Activated CD4-positive, alpha-beta T cell treated with anti-CD3 and anti-CD28 coated beads for 1 hour (primary cell): Measurements from ENCODE around the gene RAB3IL1.
A peak's percentile ranks its signal among the peaks of the same experiment; 100 is the strongest.
"Not testable (repeated sequence)": the region's sequence is repeated elsewhere in the genome, so short reads cannot be mapped to it uniquely, and the experiment has no call there.

Source experiments
- DNase-seq: peaks from one replicate; pipeline ENCODE4 v3.0.0-alpha.2; 2020

Gene RAB3IL1

DNA sequence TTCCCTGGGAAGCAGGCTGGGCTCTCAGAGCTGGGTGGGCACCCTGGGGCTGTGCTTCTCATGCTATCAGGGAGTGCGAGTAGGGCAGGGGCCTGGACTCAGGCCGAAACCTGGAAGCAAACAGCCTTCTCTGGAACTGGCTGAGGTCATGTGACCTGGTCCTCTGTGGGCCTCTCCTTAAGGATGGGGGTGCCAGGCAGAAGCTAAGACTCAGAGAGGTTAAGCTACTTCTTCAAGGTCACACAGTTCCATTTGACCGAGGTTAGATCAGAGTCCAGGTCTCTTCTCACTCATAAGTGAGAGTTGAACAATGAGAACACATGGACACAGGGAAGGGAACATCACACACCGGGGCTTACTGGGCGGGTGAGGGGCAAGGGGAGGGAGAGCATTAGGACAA lies 33.4 kb downstream of the RAB3IL1 start:
- DNase-seq: no peak

DNA sequence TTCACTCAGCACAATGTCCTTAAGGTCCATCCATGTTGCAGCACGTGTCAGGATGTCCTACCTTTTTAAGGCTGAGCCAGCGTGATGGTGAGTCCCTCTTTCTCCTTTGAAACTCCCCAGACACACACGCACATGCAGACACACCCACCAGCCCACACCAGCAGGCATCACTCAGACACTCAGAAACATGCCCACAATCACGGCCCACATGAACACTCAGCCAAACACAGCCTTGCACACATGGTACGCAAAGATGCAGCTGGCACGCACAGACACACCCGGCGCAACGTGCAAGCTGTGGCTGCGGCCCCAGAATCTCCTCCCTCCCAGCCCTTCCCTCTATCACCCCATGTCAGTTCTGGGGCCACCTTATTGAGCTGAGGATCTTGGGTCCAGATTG lies 34.0 kb downstream of the RAB3IL1 start:
- no peak for DNase-seq

GRCh38 chr11:61882879-61883278 lies 34.5 kb downstream of the RAB3IL1 start:
- DNase-seq: no peak

GRCh38 chr11:61882267-61882666 lies 35.1 kb downstream of the RAB3IL1 start:
- not testable (repeated sequence) for DNase-seq

DNA sequence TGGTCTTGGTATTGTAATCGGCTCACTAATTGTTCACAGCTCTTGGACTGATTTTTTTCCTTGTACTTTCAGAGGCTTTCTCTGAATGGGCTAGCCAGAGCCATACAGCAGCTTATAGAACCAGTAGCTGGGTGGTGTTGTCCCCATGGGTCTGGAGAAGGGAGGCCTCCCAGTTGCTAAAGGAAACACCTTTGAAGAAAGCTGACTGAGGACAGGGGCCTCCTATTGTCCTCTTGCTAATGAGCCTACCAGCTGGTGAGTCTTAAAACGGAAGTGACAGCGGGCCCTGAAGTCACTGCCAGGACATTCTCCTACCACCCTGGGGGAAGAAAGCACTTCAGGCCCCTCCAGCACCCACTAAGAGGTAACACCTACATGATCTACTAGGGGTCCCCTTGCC lies 36.0 kb downstream of the RAB3IL1 start:
- no peak for DNase-seq

DNA sequence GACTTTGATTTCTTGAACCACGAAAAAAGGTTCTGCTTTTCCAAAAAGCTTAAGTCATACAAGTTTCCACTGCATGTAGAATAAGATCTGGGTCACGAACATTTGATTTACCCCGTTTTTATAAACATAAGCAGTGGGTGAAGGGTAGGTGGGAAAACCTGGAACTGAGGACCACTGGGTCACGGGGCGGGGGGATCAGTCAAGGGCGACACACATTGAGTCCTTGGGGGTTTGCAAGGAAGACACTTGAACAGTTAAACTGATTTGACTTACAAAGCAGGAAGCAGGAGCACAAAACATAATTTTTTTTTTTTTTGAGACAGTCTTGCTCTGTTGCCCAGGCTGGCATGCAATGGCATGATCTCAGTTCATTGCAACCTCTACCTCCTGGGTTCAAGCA lies 36.9 kb downstream of the RAB3IL1 start:
- no peak for DNase-seq

GRCh38 chr11:61880031-61880430 lies 37.3 kb downstream of the RAB3IL1 start:
- DNase-seq: no peak

- DNase-seq: no peak
Measured at GRCh38 chr11:61879152-61879551, 38.2 kb downstream of the RAB3IL1 start.

DNA sequence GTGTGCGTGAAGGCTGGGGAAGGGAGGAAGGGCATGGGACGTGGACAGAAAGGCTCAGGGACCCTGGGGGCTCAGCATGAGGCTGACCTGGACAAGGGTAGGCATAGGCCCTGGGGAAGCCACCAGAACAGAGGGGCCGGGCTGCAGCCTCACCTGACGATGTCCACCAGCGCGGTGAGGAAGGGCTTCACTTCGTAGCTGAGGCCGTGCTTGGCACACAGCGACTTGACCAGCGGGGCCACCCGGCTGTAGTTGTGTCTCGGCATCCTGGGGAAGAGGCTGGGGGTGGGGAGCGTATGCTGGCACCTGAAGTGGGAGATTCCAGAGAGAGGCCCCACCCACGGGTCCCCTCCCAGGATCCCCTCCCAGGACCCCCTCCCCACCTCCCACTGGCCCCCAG lies 41.7 kb downstream of the RAB3IL1 start:
- no peak for DNase-seq

GRCh38 chr11:61874853-61875252 lies 42.5 kb downstream of the RAB3IL1 start:
- no peak for DNase-seq

DNA sequence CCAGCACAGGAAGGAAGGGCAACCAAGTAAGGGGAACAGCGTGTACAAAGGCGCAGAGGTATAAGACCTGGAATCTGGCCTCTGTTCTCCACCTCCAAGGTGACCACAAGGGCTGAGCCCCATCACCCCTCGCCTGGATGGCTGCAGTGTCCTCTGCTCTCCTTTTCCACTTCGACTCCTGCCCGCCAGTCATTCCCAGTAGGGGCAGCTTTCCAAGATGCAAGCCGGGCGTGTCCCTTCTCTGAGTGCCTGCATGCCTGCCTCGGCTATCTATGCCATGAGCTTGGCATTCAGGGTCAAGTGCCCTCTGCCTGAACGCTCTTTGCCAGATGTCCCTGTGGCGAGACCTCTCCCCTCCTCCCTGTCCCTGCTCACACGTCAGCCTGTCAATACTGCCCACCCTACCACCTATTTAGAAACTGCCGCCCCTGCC lies 43.0 kb downstream of the RAB3IL1 start:
- DNase-seq: no peak

DNA sequence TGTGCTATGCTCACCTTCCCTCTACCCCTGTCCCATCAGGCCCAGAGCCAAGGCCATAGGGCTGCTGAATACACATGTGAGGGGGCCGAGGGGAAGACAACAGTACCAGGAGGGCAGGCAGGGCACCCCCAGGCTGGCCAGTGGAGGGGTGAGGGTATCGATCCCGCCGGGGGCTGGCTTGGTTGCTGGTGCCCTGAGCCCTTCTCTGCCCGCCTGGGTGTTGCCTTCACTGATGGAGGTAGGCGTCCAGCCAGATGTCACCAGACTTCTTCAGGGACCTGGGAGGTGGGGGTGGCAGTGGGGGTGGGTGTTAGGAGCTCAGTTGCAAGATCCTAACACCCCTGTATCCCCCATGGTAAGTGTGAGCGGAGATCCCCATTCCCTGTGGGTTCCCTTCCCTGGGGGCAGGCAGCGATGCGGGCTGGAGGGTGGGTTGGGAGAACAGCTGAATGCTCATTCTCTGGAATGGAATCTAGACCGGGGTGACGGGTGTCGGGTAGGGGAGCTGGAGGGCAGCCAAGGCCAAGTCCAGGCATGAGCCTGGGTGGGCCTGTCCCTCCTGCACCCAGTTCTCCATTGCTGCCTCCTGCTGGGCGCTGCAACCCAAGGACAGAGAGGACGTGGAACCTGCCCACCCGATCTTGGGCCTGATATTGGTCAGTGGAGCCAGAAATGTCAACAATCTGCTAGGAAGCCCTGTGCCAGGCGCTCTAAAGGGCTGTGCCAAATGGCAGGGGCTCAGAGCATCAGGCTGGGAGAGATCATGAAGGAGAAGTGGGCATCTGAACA lies 43.6 kb downstream of the RAB3IL1 start:
- DNase-seq: no peak

DNA sequence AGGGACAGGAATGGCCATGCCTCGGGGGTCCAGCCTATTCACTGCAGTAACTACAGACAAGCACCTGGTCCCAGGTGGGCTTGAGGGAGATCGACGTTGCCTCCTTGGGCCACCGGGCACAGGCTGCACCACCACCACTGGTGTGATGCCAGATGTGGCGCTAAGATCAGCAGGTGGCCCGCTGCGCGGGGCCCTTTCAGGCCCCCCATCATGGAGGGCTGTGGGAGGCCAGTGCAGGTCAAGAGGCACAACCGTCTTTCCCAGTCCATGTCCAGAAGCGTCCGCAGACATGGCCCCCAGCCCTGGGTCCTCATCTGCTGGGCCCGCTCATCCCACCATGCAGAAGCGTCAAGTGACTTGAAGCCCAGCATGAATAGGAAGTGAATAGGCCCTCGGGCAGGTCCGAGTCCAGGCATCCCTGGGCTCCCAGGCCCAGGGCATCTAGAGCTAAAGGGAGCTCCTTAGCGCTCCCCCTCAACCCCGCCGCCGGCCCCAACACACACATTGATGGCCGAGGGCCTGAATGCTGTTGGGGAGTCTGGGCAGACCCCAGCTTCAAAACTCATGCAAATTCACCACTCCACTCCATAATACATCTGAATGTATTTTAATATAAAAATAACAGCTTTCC lies 44.3 kb downstream of the RAB3IL1 start:
- no peak for DNase-seq

DNA sequence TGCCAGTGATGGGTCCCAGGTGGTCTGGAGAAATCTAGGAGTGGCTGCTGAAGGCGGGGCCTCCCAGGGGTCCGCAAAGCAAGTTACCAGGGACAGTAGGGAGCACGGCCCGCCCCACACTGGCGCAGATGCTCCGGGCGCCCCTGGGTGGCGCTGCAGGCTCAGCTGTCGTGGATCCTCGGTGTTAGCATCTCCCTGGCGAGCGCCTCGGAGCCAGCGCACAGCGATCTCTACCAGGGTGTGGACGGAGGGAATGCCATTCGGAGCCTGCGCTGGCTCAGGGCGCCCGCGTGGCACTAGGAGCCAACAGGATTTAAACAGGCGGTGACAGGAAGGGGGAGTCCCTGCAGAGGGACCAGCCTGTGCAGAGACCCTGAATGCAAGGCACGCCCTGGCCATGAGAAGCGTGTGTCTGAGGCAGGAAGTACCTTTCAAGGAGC lies 46.2 kb downstream of the RAB3IL1 start:
- peak; percentile 45 for DNase-seq

DNA sequence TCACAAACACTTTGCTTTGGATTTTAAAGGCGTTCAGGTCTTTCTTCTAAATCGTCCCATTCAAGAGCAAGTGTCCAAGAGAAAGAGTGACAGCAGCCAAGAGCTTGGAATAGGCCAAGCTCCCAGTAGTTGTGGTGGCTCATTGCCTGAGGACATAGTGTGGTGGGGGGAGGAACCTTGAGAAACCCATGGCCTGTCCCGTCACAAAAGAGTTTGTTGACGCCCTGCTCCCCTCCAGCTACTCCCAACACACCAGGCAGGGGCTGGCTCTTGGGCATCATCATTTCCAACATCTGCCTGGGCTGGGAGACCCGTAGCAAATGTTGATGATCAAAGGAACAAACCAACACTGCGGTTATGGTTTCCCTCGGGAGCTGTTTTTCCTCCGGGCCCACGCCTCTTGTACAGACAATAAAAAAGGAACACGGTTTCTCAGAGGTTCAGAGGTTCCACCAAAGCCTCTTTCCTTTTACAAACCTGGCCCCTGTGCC lies 46.8 kb downstream of the RAB3IL1 start:
- DNase-seq: no peak

DNA sequence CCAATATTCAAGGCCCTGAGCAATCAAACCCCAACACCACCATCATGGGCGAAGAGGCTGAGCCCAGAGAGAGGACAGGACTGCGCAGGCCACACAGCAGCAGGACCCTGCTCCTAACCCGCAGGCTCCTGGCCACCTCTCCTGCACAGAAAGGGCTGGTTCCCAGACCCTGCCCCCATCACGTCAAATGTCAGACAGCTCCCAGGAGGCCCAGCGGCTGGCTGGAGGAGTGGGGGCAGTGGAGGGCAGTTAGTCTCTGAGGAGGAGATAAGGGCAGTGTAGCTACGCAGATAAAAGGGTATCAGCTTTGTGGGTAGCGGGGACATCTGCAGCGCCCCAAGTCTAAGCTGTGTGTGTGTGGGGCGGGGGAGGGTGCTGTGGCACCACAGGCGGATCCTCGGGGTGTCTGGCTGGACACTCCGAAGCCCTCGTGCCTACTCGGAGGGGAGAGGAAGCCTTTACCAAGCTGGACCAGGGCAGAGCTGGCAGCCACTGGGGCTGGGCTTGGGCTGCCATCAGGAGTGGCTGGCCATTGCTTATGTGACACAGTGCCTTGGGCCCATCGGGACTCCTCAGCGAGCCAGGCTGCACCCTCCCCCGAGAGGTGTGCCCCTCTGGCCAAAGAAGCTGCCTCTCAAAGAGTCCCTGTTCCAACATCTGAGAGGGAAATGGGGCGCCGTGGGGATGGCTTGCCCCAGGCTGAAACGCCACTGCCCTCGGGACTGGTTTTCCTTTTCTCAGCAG lies 47.5 kb downstream of the RAB3IL1 start:
- no peak for DNase-seq

DNA sequence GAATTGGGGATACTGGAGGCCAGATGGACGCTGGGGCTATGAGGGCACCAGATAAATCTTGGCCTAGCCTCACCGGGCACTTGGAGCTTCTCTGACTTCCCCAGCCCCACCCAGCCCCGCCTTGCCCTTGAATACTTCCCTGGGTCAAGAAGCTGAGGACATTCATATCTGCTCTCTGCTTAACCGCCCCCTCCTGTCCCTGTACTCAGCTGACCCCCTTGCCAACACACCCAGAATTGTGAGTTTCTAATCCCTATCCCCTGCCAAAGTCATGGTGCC lies 48.0 kb downstream of the RAB3IL1 start:
- DNase-seq: no peak

- DNase-seq: no peak
Measured at GRCh38 chr11:61868571-61869428, 48.6 kb downstream of the RAB3IL1 start.

- DNase-seq: no peak
Measured at GRCh38 chr11:61866958-61867343, 50.4 kb downstream of the RAB3IL1 start.

- DNase-seq: no peak
Measured at GRCh38 chr11:61866231-61866957, 51.0 kb downstream of the RAB3IL1 start.

DNA sequence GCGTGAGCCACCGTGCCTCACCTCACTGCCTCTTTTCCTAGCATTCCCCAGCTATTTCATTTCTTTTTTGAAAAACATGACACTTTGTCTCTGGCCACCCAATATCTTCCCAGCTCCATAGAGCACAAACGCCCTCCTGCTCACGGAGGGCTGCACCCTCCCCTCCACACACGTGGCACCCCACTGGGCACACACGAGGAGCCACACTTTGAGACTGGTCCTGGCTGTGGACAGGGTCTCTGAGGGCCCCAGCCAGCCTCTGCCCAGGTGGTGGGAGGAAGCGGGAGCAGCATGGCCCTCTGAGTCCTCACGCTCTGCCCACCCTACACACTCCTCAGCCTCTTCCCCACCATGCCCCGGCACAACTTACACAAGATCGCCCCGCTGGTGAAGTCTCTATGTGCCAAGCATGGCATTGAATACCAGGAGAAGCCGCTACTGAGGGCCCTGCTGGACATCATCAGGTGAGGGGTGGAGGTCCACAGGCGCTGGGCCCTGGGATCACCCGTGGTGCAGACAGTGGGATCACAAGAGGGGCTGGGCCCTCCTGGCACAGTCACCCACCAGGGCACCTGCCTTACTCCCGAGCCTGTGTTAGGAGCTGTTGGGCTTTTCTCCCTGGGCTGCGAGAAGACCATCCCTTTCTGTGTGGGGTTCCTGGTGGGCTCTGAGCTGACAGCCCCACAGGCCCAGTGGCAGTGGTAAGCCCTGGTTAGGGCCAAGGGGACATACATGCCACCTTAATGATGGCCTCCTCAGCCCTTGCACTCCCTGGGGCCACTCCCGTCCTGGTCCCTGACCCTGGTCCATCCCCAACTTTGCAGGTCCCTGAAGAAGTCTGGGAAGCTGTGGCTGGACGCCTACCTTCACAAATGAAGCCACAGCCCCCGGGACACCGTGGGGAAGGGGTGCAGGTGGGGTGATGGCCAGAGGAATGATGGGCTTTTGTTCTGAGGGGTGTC lies 52.3 kb downstream of the RAB3IL1 start:
- no peak for DNase-seq
